ENCODE results near the gene PDE10A. TPM values are rescaled to one million over a fixed set of nuclear protein-coding genes. Genes with fewer than 3 reads are reported as not detected.

Gene PDE10A
- total RNA-seq, 1 experiment from 2014 or later = 3.1 TPM

DNA sequence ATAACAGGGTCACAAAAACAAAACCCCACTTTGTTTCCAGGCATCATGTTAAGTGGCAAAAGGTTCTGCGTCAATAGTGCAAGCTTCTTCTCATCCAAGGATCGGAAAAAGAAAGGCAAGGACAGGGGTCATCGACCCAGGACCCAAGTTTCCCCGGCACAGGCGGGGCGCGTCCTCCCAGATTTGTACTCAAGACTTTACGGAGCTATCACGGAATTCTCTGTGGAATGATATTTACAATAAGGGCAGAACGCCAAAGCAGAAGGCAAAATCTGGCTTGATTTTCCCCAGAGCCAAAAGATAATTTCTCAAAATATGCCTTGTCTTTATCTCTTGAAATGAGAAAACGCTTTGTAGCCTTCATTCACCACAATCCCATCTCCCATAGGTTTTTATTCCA is 25.5 kb downstream of the PDE10A start (continued):
- TF ChIP-seq MXD4 (CRISPR knock-in tag; IDR thresholded peaks at IDR 0.05; ENCODE audit: borderline replicate concordance) (no peak), SOX15 (CRISPR knock-in tag; IDR thresholded peaks at IDR 0.05) (no peak)
- TF ChIP-seq, protein P1, sequence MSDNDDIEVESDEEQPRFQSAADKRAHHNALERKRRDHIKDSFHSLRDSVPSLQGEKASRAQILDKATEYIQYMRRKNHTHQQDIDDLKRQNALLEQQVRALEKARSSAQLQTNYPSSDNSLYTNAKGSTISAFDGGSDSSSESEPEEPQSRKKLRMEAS (CRISPR knock-in tag; IDR thresholded peaks at IDR 0.05) = no peak
- TF ChIP-seq, protein P2, sequence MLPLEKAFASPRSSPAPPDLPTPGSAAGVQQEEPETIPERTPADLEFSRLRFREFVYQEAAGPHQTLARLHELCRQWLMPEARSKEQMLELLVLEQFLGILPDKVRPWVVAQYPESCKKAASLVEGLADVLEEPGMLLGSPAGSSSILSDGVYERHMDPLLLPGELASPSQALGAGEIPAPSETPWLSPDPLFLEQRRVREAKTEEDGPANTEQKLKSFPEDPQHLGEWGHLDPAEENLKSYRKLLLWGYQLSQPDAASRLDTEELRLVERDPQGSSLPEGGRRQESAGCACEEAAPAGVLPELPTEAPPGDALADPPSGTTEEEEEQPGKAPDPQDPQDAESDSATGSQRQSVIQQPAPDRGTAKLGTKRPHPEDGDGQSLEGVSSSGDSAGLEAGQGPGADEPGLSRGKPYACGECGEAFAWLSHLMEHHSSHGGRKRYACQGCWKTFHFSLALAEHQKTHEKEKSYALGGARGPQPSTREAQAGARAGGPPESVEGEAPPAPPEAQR (CRISPR knock-in tag; IDR thresholded peaks at IDR 0.05) = no peak
- TF ChIP-seq, protein P3, sequence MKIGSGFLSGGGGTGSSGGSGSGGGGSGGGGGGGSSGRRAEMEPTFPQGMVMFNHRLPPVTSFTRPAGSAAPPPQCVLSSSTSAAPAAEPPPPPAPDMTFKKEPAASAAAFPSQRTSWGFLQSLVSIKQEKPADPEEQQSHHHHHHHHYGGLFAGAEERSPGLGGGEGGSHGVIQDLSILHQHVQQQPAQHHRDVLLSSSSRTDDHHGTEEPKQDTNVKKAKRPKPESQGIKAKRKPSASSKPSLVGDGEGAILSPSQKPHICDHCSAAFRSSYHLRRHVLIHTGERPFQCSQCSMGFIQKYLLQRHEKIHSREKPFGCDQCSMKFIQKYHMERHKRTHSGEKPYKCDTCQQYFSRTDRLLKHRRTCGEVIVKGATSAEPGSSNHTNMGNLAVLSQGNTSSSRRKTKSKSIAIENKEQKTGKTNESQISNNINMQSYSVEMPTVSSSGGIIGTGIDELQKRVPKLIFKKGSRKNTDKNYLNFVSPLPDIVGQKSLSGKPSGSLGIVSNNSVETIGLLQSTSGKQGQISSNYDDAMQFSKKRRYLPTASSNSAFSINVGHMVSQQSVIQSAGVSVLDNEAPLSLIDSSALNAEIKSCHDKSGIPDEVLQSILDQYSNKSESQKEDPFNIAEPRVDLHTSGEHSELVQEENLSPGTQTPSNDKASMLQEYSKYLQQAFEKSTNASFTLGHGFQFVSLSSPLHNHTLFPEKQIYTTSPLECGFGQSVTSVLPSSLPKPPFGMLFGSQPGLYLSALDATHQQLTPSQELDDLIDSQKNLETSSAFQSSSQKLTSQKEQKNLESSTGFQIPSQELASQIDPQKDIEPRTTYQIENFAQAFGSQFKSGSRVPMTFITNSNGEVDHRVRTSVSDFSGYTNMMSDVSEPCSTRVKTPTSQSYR (CRISPR knock-in tag; IDR thresholded peaks at IDR 0.05) = no peak

DNA sequence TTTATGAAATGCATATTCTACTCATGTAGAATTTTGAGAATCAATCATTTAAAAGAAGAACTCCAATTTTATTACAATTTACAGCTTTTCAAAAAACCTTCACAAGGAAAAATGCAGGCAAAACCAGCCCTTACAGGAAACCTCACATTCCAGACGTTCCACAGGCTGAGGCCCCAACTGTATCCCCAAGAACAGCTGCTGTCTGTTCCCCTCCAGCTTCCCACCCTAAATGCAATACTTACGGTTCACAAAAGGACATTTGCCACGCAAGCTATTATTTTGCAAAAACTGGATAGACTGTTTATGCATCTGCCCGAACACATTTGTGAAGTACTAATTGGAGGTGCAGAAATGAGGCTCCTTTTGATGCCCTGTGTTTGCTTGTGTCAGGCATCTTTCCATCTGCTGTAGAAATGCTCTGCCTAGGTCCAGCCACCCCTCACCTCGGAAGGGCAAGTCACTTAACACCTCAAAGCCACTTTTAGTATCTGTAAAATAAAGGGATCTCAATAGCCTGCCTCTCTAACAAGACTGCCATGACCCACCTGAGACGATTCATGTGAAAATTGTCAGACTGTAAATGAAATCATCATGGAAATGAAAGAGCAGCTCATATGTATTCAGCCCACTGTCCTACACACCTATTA is 26.5 kb downstream of the PDE10A start:
- H3K4me1 Mint-ChIP-seq = peaks cover 49% of the 10 kb centered on the region
- POLR2A ChIA-PET = interaction anchor here (0.6 kb wide), 1 partner anchor 239 kb away, joined by 4 read pairs; no protein-coding TSS in a partner anchor
- TF ChIP-seq, protein P4, sequence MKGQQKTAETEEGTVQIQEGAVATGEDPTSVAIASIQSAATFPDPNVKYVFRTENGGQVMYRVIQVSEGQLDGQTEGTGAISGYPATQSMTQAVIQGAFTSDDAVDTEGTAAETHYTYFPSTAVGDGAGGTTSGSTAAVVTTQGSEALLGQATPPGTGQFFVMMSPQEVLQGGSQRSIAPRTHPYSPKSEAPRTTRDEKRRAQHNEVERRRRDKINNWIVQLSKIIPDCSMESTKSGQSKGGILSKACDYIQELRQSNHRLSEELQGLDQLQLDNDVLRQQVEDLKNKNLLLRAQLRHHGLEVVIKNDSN (CRISPR knock-in tag; IDR thresholded peaks at IDR 0.05) = no peak
- TF ChIP-seq AFF4 (CRISPR knock-in tag; IDR thresholded peaks at IDR 0.05; ENCODE audit: borderline replicate concordance) = no peak
- no peak for TF ChIP-seq TEAD1 (CRISPR knock-in tag; IDR thresholded peaks at IDR 0.05)
- TF ChIP-seq, protein P2 (CRISPR knock-in tag; IDR thresholded peaks at IDR 0.05) = no peak
- TF ChIP-seq, protein P5, sequence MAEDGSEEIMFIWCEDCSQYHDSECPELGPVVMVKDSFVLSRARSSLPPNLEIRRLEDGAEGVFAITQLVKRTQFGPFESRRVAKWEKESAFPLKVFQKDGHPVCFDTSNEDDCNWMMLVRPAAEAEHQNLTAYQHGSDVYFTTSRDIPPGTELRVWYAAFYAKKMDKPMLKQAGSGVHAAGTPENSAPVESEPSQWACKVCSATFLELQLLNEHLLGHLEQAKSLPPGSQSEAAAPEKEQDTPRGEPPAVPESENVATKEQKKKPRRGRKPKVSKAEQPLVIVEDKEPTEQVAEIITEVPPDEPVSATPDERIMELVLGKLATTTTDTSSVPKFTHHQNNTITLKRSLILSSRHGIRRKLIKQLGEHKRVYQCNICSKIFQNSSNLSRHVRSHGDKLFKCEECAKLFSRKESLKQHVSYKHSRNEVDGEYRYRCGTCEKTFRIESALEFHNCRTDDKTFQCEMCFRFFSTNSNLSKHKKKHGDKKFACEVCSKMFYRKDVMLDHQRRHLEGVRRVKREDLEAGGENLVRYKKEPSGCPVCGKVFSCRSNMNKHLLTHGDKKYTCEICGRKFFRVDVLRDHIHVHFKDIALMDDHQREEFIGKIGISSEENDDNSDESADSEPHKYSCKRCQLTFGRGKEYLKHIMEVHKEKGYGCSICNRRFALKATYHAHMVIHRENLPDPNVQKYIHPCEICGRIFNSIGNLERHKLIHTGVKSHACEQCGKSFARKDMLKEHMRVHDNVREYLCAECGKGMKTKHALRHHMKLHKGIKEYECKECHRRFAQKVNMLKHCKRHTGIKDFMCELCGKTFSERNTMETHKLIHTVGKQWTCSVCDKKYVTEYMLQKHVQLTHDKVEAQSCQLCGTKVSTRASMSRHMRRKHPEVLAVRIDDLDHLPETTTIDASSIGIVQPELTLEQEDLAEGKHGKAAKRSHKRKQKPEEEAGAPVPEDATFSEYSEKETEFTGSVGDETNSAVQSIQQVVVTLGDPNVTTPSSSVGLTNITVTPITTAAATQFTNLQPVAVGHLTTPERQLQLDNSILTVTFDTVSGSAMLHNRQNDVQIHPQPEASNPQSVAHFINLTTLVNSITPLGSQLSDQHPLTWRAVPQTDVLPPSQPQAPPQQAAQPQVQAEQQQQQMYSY (CRISPR knock-in tag; IDR thresholded peaks at IDR 0.05) = no peak
- TF ChIP-seq ETV6 (CRISPR knock-in tag; IDR thresholded peaks at IDR 0.05) = no peak
- no peak for TF ChIP-seq GRHL2 (CRISPR knock-in tag; IDR thresholded peaks at IDR 0.05; ENCODE audit: insufficient replicate concordance, severe bottlenecking)
- TF ChIP-seq ESRRA (CRISPR knock-in tag; IDR thresholded peaks at IDR 0.05; ENCODE audit: borderline replicate concordance) = no peak
- TF ChIP-seq, protein P6, sequence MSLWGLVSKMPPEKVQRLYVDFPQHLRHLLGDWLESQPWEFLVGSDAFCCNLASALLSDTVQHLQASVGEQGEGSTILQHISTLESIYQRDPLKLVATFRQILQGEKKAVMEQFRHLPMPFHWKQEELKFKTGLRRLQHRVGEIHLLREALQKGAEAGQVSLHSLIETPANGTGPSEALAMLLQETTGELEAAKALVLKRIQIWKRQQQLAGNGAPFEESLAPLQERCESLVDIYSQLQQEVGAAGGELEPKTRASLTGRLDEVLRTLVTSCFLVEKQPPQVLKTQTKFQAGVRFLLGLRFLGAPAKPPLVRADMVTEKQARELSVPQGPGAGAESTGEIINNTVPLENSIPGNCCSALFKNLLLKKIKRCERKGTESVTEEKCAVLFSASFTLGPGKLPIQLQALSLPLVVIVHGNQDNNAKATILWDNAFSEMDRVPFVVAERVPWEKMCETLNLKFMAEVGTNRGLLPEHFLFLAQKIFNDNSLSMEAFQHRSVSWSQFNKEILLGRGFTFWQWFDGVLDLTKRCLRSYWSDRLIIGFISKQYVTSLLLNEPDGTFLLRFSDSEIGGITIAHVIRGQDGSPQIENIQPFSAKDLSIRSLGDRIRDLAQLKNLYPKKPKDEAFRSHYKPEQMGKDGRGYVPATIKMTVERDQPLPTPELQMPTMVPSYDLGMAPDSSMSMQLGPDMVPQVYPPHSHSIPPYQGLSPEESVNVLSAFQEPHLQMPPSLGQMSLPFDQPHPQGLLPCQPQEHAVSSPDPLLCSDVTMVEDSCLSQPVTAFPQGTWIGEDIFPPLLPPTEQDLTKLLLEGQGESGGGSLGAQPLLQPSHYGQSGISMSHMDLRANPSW (CRISPR knock-in tag; conservative IDR thresholded peaks at IDR 0.05; ENCODE audit: low read depth) = no peak
- TF ChIP-seq, protein P7, sequence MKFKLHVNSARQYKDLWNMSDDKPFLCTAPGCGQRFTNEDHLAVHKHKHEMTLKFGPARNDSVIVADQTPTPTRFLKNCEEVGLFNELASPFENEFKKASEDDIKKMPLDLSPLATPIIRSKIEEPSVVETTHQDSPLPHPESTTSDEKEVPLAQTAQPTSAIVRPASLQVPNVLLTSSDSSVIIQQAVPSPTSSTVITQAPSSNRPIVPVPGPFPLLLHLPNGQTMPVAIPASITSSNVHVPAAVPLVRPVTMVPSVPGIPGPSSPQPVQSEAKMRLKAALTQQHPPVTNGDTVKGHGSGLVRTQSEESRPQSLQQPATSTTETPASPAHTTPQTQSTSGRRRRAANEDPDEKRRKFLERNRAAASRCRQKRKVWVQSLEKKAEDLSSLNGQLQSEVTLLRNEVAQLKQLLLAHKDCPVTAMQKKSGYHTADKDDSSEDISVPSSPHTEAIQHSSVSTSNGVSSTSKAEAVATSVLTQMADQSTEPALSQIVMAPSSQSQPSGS (CRISPR knock-in tag; IDR thresholded peaks at IDR 0.05; ENCODE audit: borderline replicate concordance, low read depth) = no peak
- TF ChIP-seq FOXP1 (CRISPR knock-in tag; IDR thresholded peaks at IDR 0.05; ENCODE audit: borderline replicate concordance) = no peak

More for the DNA sequence above, 26.5 kb downstream of the PDE10A start:
- H3K27me3 Mint-ChIP-seq (ENCODE audit: low read depth) = no peaks in the 10 kb centered on the region
- ATAC-seq (peak; percentile 80), DNase-seq (ENCODE audit: low spot score) (peak; percentile 31)
- peak overlapping the region; percentile 26 for H3K4me3 Mint-ChIP-seq
- peak overlapping the region; percentile 82 for H3K27ac Mint-ChIP-seq
- CTCF ChIA-PET = interaction anchor here (1.4 to 1.9 kb wide), 3 partner anchors 22 to 210 kb away, joined by 4 to 8 read pairs (median 4); no protein-coding TSS in a partner anchor
- H3K36me3 Mint-ChIP-seq = no peaks in the 10 kb centered on the region
- no peaks in the 10 kb centered on the region for H3K9me3 Mint-ChIP-seq

Data from WTC11 (cell line).